HepG2 (cell line): Measurements from ENCODE around the gene COPS7A. TPM values are rescaled to one million over a fixed set of nuclear protein-coding genes. Genes with fewer than 3 reads are reported as not detected.

Source experiments
- GFI1 ChIP-seq: sonication (generic); formaldehyde crosslinking; IDR thresholded peaks from 2 replicates; pipeline ENCODE4 v1.5.0; 2020; ENCODE audit warnings: missing genetic modification reagents, mild to moderate bottlenecking, borderline replicate concordance
- PHF5A ChIP-seq: IDR thresholded peaks from one replicate; pipeline ENCODE4 v1.6.1; 2018; ENCODE audit warnings: low read depth, missing genetic modification reagents; ENCODE audit not compliant: unreplicated experiment
- PRPF4 ChIP-seq: fragments of 200-400 bp; formaldehyde crosslinking; IDR thresholded peaks from 2 replicates; pipeline ENCODE4 v1.6.1; 2016; ENCODE audit warnings: low read length, low read depth; ENCODE audit not compliant: poor library complexity, severe bottlenecking
- STAG1 ChIP-seq: sonication (generic); formaldehyde crosslinking; IDR thresholded peaks from 2 replicates; pipeline ENCODE4 v1.4.0; 2020; ENCODE audit warnings: missing genetic modification reagents
- XRCC5 ChIP-seq: fragments of 200-400 bp; formaldehyde crosslinking; optimal IDR thresholded peaks from 2 replicates; pipeline ENCODE3; 2017; ENCODE audit warnings: mild to moderate bottlenecking, low read length
- ZNF605 ChIP-seq: sonication (generic); formaldehyde crosslinking; IDR thresholded peaks from 2 replicates; pipeline ENCODE4 v1.8.0; 2022; ENCODE audit warnings: mild to moderate bottlenecking, missing genetic modification reagents
- ZNF749 ChIP-seq: sonication (generic); formaldehyde crosslinking; IDR thresholded peaks from 2 replicates; pipeline ENCODE4 v1.8.0; 2022; ENCODE audit warnings: mild to moderate bottlenecking, missing genetic modification reagents, moderate library complexity, borderline replicate concordance
- ZNF761 ChIP-seq: sonication (generic); formaldehyde crosslinking; conservative IDR thresholded peaks from 2 replicates; pipeline ENCODE4 v1.4.0; 2020; ENCODE audit warnings: mild to moderate bottlenecking, missing genetic modification reagents
- ZNF788 ChIP-seq: sonication (generic); formaldehyde crosslinking; IDR thresholded peaks from 2 replicates; pipeline ENCODE4 v1.5.0; 2020; ENCODE audit warnings: mild to moderate bottlenecking, missing genetic modification reagents, borderline replicate concordance
- polyA plus RNA-seq, 8 experiments: library from polyadenylated mRNA; depleted of rRNA in 3 of 8; stranded (reverse) in 7 of 8; unstranded in 1 of 8; fragments of >200 nt; fragmentation: Illumina TruSeq in 4 of 8; extraction: Trizol in 4 of 8; gene quantifications; 2 replicates each; pipeline versions ENCODE4 v1.2.1 to v1.2.3, GENCODE V29; 2011 to 2016; ENCODE audit warnings: low read depth in 4 of 8, missing spikeins in 1 of 8, mixed read lengths in 1 of 8; ENCODE audit not compliant: insufficient read depth in 1 of 8
- total RNA-seq, 5 experiments: library from RNA; depleted of rRNA; stranded (reverse); fragments of >200 nt; fragmentation: Illumina TruSeq; extraction: Trizol; gene quantifications; 2 replicates each; pipeline ENCODE4 v1.2.3, GENCODE V29; 2016; ENCODE audit warnings: low read depth in 1 of 5
- TF ChIP-seq, protein P1 (sequence below): sonication (generic); formaldehyde crosslinking; IDR thresholded peaks from 2 replicates; pipeline ENCODE4 v1.4.0; 2020; ENCODE audit warnings: mild to moderate bottlenecking, missing genetic modification reagents, borderline replicate concordance
- TF ChIP-seq, protein P2 (sequence below): IDR thresholded peaks from 2 replicates; pipeline ENCODE4 v1.6.1; 2016; ENCODE audit warnings: low read depth, control low read depth
- TF ChIP-seq, protein P3 (sequence below): sonication (generic); formaldehyde crosslinking; IDR thresholded peaks from 2 replicates; pipeline ENCODE4 v1.5.1; 2020; ENCODE audit warnings: mild to moderate bottlenecking, missing genetic modification reagents, borderline replicate concordance

COPS7A gene
- total and polyA plus RNA-seq, 2 of the 13 experiments (the other 11 are each of a cell fraction or from before 2014, with no cell fraction given): 40.0 to 73.6 TPM

DNA sequence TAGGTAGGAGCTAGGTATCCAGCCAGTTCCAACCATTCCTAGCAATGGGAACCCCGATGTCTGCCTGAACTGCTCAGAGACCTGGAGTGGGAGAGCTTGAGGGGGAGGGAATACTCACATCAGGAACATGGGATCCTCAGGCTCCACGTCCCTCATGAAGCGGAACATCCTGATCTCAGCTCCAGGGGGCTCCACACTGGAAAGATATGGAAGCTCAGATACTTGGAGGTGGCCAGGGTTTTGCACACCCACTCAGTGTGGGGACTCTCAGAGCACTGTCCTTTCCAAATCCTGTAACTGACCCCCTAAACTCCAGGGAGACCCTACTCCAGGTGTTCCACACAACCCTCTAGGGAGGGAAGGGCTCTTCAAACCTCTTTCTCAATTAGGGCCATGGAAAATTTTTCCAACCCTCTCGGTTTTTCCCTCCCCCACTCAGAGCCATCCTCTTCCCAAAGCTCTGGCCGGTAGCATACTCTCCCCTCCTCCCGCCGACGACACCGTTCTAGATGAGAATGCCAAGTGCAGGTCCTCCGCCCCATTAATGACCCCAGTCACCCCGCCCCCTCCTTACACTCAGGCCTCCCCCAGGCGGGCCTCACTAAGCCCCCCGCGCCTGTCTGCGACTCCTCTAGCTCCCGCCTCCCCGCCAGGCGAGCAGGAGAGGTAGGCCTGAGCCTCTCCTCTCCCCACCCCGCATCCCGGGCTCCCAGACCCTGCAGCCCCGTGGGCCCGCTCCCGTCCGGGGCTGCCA is 28.5 kb downstream of the COPS7A start (continued):
- TF ChIP-seq, protein P1, sequence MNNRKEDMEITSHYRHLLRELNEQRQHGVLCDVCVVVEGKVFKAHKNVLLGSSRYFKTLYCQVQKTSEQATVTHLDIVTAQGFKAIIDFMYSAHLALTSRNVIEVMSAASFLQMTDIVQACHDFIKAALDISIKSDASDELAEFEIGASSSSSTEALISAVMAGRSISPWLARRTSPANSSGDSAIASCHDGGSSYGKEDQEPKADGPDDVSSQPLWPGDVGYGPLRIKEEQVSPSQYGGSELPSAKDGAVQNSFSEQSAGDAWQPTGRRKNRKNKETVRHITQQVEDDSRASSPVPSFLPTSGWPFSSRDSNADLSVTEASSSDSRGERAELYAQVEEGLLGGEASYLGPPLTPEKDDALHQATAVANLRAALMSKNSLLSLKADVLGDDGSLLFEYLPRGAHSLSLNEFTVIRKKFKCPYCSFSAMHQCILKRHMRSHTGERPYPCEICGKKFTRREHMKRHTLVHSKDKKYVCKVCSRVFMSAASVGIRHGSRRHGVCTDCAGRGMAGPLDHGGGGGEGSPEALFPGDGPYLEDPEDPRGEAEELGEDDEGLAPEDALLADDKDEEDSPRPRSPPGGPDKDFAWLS (CRISPR knock-in tag): 0 out of 2 replicates have a peak, but pooled peaks have one; percentile 1
- no peak for TF ChIP-seq PRPF4
- no peak for TF ChIP-seq PHF5A
- no peak for TF ChIP-seq ZNF788 (CRISPR knock-in tag)
- peak; percentile 25; the same call in 1 of the 2 replicates for TF ChIP-seq STAG1 (CRISPR knock-in tag)
- TF ChIP-seq ZNF761: 0 out of 2 replicates have a peak, but pooled peaks have one; percentile 13
- TF ChIP-seq GFI1 (CRISPR knock-in tag): peak; percentile 2; the same call in 1 of the 2 replicates
- TF ChIP-seq, protein P2, sequence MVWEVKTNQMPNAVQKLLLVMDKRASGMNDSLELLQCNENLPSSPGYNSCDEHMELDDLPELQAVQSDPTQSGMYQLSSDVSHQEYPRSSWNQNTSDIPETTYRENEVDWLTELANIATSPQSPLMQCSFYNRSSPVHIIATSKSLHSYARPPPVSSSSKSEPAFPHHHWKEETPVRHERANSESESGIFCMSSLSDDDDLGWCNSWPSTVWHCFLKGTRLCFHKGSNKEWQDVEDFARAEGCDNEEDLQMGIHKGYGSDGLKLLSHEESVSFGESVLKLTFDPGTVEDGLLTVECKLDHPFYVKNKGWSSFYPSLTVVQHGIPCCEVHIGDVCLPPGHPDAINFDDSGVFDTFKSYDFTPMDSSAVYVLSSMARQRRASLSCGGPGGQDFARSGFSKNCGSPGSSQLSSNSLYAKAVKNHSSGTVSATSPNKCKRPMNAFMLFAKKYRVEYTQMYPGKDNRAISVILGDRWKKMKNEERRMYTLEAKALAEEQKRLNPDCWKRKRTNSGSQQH: 0 out of 2 replicates have a peak, but pooled peaks have one; percentile 60
- TF ChIP-seq ZNF605 (CRISPR knock-in tag): no peak
- no peak for TF ChIP-seq ZNF749
- TF ChIP-seq, protein P3, sequence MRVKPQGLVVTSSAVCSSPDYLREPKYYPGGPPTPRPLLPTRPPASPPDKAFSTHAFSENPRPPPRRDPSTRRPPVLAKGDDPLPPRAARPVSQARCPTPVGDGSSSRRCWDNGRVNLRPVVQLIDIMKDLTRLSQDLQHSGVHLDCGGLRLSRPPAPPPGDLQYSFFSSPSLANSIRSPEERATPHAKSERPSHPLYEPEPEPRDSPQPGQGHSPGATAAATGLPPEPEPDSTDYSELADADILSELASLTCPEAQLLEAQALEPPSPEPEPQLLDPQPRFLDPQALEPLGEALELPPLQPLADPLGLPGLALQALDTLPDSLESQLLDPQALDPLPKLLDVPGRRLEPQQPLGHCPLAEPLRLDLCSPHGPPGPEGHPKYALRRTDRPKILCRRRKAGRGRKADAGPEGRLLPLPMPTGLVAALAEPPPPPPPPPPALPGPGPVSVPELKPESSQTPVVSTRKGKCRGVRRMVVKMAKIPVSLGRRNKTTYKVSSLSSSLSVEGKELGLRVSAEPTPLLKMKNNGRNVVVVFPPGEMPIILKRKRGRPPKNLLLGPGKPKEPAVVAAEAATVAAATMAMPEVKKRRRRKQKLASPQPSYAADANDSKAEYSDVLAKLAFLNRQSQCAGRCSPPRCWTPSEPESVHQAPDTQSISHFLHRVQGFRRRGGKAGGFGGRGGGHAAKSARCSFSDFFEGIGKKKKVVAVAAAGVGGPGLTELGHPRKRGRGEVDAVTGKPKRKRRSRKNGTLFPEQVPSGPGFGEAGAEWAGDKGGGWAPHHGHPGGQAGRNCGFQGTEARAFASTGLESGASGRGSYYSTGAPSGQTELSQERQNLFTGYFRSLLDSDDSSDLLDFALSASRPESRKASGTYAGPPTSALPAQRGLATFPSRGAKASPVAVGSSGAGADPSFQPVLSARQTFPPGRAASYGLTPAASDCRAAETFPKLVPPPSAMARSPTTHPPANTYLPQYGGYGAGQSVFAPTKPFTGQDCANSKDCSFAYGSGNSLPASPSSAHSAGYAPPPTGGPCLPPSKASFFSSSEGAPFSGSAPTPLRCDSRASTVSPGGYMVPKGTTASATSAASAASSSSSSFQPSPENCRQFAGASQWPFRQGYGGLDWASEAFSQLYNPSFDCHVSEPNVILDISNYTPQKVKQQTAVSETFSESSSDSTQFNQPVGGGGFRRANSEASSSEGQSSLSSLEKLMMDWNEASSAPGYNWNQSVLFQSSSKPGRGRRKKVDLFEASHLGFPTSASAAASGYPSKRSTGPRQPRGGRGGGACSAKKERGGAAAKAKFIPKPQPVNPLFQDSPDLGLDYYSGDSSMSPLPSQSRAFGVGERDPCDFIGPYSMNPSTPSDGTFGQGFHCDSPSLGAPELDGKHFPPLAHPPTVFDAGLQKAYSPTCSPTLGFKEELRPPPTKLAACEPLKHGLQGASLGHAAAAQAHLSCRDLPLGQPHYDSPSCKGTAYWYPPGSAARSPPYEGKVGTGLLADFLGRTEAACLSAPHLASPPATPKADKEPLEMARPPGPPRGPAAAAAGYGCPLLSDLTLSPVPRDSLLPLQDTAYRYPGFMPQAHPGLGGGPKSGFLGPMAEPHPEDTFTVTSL (CRISPR knock-in tag): peak; percentile 25; the same call in 1 of the 2 replicates
- peak; percentile 62 for TF ChIP-seq XRCC5
